ENCODE data around the gene KDM4B.

- TF ChIP-seq CBX3 (IDR thresholded peaks at IDR 0.05; ENCODE audit: borderline replicate concordance, low read depth) = no peak
- no peak for TF ChIP-seq KDM1A (IDR thresholded peaks at IDR 0.05; ENCODE audit: borderline replicate concordance)
- no peak for TF ChIP-seq POLR2A (IDR thresholded peaks at IDR 0.05; ENCODE audit: low read depth, low read length)
- TF ChIP-seq NFIC (IDR thresholded peaks at IDR 0.05; ENCODE audit: low read depth, low read length) = no peak
- no peak for TF ChIP-seq MAX (IDR thresholded peaks at IDR 0.05; ENCODE audit: low read depth, low read length)
- TF ChIP-seq, protein P1, sequence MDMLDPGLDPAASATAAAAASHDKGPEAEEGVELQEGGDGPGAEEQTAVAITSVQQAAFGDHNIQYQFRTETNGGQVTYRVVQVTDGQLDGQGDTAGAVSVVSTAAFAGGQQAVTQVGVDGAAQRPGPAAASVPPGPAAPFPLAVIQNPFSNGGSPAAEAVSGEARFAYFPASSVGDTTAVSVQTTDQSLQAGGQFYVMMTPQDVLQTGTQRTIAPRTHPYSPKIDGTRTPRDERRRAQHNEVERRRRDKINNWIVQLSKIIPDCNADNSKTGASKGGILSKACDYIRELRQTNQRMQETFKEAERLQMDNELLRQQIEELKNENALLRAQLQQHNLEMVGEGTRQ (IDR thresholded peaks at IDR 0.05; ENCODE audit: borderline replicate concordance, low read depth, low read length) = no peak
Measured at GRCh38 chr19:5125376-5125775, 156.5 kb downstream of the KDM4B start.

All from GM12878 (cell line).